HG03103 (cell line): Measurements from ENCODE around the gene VPS13C.

ENCODE experiments used
- ATAC-seq: cut with Tn5 transposase; IDR thresholded peaks from one replicate; pipeline ENCODE4 v1.9.1; 2021; ENCODE audit warnings: low read depth; ENCODE audit not compliant: unreplicated experiment

VPS13C gene, protein sequence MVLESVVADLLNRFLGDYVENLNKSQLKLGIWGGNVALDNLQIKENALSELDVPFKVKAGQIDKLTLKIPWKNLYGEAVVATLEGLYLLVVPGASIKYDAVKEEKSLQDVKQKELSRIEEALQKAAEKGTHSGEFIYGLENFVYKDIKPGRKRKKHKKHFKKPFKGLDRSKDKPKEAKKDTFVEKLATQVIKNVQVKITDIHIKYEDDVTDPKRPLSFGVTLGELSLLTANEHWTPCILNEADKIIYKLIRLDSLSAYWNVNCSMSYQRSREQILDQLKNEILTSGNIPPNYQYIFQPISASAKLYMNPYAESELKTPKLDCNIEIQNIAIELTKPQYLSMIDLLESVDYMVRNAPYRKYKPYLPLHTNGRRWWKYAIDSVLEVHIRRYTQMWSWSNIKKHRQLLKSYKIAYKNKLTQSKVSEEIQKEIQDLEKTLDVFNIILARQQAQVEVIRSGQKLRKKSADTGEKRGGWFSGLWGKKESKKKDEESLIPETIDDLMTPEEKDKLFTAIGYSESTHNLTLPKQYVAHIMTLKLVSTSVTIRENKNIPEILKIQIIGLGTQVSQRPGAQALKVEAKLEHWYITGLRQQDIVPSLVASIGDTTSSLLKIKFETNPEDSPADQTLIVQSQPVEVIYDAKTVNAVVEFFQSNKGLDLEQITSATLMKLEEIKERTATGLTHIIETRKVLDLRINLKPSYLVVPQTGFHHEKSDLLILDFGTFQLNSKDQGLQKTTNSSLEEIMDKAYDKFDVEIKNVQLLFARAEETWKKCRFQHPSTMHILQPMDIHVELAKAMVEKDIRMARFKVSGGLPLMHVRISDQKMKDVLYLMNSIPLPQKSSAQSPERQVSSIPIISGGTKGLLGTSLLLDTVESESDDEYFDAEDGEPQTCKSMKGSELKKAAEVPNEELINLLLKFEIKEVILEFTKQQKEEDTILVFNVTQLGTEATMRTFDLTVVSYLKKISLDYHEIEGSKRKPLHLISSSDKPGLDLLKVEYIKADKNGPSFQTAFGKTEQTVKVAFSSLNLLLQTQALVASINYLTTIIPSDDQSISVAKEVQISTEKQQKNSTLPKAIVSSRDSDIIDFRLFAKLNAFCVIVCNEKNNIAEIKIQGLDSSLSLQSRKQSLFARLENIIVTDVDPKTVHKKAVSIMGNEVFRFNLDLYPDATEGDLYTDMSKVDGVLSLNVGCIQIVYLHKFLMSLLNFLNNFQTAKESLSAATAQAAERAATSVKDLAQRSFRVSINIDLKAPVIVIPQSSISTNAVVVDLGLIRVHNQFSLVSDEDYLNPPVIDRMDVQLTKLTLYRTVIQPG (N-terminal part only)

DNA sequence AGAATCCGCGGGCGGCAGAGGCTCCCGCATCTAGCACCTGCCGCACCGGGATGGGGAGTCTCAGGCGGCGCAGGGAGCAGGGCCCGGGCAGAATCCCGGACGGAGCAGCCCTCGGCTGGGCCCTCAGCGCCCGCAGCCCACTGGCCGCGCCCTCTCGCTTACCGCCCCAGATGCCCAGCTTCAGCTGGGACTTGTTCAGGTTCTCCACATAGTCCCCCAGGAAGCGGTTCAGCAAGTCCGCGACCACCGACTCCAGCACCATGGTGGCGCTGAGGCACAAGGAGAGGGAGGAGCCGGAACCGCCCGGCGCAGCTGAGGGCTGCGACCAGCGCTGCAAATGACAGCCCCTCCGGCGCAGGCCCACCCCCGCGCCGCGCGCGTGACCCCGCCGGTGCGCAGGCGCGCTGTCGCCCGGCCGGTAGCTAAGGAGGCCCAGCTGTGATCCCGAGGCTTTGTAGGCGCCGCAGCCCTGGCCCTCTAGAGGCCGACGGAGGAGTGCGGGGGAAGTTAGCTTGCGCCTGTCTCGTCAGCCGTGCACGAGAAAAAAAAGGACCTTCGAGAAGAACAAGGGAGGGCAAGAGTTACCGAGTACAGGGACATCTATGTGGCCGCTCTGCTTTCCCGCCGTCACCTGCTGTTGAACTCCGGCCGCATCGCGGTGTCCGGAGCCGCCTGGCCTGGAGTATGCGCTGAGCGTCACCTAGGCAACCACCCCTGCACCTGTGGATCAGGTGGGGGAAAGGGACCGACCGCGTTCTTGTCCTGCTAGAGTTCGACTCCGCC, at the start of gene VPS13C:
Gene VPS13C, minus strand, starts transcription at position 335 of the 783 bp plus-strand sequence. Its CDS starts 73 bp downstream, at position 262.
- ATAC-seq, result peak; percentile 85

DNA sequence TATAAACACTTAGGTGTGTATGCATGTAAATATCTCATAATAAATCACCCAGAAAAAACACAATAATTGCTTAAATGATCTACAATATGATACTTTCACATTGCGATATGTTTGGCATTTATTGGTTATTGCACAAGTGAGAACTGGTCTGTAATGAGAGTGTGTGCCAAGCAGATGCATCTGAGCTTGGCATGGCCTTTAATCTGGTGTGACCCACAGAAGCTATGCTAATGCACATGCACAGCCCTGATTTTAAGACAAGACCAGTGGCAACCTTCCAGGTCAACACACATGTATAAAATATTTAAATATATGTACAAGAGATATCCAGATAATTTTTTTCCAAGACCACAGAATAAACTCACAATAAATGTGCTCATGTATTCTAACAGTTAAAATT, 49.2 kb upstream of the VPS13C start:
- ATAC-seq, result no peak

DNA sequence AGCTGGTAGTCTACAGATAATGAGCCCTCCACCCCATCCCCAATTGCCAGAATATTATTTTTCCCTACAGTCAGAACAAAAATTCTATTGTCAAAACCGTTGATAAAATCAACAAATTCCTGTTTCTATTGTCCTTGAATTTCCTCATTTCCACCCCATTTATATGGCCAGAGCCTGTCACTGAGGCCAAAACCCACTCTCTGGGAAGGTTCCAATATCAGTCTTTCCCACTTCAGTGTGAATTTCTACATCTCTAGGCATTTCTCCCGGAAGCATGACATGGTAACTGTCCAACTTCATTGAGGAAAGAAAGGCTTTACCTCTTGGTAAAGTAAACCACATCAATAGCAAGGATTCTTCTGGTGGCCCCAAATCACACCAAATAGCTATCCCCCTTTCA, 48.2 kb upstream of the VPS13C start:
- no peak for ATAC-seq

DNA sequence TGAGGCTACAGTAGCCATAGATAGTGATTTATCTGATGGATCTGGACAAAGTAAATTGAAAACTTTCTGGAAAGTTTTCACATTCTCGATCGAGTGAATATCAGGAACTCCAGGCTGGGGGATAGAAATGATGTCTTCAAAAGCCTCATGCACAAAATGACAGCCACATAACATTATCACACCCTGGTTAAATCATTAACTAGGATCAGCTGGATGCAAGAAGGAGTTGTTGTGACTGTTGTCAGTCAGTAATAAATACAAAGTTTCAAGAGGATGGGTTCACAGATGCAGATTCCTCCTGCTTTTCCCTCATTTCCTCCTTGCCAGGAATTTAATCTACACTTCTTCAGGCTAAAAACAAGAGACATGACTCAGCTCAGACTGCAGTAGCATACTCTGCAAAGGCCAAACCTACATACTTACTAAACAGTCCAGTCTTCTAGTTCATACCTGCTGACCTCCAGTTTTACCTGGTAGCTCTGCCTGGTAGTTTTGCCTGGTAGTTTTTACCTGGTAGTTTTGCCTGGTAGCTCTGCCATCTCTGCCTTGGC, 47.4 kb upstream of the VPS13C start:
- no peak for ATAC-seq

DNA sequence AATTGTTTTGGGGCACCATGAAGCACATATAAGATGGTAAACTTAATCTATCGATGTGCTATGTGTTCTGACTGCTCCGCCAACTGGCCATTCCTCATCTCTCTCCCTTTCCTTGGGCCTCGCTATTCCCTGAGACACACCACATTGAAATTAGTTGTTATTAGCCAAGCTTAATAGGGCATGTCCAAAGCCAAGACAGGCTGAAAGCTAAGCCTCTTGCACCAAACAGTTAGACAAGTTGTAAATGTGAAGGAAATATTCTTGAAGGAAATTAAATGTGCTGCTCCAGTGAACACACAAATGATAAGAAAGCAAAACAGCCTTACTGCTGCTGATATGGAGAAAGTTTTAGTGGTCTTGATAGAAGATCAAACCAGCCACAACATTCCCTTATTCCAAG, 45.8 kb upstream of the VPS13C start:
- ATAC-seq, result no peak

DNA sequence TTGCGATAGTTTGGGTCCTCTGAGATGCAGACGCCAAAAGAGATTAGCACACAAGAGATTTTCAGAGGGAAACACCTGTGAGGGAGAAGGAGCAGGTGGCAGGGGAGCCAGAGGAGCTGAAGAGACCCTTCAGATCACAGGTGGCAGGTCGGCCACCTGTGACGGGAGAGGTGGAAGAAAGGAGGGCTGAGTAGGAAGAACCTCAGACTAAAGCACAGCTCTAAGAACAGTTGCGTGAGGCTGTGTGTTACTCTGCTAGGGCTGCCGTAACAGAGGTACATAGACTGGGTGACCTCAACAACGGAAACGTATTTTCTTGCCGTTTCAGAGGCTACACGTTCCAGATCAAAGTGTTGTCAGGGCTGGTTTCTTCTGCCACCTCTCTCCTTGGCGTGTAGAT, 45.0 kb upstream of the VPS13C start:
- no peak for ATAC-seq

DNA sequence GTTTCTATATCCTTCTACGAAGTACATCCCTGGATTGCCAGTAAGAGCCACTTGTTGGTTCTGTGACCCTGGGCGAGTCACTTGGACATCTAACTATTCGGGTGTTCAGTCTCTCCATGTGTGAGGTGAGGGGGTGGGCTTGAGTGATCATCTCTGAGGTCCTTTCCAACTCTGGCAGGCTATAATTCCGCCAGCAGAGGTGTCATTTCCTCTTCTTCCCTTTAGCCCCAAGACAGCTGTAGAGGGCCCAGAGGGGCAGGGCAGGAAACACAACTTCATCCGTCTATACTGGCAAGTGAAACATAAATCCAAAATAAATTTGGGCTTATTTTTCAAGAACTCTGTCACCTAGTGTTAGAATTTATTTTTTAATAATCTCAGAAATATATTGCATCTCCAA, 44.6 kb upstream of the VPS13C start:
- no peak for ATAC-seq

DNA sequence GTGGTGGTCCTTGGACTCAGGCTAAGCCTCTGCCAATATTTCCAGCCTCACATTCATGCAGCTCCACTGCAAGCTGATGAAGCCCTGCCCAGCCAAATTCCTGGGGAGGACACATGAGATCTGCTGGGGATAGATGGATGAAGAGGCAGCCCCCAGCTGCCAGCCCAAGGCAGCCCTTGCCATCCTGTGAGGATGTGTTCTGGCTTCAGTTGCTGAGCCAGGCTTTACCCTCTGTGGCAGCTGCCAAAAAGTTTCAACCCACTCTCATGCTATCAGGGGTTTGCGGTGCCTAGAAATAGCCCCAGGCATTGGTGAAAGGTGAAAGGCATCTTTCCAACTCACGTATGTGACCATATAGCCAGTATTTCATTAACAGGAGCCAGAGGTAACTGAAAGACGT, 44.2 kb upstream of the VPS13C start:
- ATAC-seq, result no peak

DNA sequence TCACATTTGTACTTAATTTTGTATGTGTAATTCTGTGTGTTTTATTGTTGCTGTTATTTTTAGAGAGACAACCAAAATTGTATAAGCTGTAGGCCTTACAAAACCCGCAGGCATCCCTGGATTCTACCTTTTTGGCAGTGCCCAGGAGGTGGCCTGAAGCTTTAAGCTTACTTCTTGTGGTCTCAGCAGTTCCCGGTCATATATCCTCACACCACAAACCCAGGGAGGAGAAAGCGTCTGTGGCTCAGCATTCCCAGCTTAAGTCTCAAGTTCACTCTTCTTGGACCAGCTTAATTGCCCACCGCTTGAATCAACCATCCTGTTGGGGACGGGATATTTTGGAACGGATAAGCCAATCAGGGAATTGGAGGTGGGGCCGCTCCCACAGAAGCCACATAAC, 43.2 kb upstream of the VPS13C start:
- ATAC-seq, result no peak

DNA sequence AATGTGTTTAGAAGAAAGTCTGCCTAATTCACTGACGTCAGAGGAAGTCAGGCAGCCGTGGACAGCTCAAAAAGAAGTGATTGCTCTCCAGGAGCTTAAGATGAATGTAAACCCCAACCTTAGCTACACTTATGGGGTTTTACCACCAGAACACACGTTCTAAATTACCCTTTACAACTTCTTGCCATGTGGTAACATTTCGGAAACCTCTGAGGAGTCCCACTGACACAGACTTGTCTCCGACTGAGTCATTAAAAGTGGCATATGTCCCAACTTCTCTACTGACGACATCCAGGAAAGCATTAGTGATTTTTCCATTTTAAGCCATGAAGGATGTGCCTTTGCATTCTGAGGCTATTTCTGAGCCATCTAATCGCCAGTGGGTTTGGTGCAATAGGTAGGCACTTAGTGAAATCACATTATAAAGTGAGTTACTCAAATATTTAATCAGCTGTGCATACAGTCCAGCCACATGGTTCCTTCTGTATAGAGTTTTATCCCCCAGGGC, 38.9 kb upstream of the VPS13C start:
- no peak for ATAC-seq

DNA sequence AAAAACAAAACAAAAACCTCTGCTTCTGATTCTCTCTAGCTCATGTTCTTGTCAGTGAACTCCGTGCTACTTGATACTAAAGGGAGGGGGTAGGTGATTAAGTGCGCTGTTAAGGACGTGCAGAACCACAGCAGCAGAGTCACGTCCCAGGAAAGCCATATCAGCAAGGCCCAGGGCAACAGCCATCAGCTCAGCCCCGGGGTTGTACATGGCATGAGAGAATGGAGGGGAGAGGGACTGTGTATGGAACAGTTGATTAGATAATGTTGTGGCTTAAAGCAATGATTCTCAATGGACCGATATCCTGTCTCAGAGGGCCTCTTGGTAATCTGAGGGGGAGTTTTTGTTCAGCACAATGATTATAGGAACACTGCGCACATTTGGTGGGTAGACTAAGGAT, 34.1 kb upstream of the VPS13C start:
- ATAC-seq, result no peak

DNA sequence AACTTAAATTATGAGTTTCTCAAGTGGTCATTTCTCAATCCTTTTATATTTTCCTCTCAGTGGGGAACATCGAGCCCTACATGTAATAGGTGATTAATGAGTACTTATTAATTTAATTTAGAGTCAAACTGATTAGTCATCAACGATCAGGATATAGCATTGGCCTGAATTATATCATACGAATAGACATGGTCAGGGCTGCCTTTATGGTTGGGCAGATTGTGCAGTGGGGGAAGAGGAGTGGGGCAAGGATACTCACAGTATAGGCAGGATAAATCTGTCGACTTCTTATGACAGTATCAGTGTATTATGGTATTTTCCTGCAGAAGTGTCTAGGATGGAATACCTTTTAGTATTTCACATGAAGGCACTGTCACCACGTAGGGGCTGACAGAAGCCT, 33.6 kb upstream of the VPS13C start:
- ATAC-seq, result no peak

DNA sequence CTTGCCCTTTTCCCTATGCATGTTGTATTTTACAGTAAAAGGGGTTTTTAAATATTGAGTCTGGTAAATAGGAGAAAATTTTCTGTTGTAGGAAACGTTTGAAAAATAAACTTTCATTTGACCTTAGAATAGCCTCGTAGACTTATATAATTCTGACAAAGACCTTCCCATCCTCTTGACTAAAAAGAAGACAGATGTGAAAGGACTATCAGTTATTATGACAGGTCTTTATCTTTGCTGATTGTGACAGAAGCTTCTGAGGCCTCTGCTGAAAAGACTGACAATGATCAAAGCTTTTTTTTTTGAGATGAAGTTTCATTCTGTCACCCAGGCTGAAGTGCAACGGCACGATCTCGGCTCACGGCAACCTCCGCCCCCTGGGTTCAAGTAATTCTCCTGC, 30.7 kb upstream of the VPS13C start:
- ATAC-seq, result no peak

DNA sequence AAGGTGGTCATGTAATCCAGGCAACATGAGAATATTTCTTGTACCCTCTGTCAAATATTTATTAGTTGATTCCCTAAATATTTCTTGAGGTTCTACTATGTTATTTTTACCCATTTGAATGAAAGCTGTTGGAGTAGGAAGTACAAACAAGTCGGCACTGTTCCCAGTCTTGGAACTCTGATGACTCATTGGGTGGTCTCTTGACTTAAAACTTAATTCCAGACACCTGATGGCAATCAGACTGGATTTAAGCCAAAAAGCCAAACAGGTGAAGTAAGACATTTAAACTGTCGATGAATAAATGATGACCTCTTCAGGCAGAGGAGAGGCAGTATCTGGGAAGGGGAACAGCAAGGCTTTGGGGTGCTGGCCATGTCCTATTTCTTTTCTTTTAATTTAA, 29.4 kb upstream of the VPS13C start:
- no peak for ATAC-seq

DNA sequence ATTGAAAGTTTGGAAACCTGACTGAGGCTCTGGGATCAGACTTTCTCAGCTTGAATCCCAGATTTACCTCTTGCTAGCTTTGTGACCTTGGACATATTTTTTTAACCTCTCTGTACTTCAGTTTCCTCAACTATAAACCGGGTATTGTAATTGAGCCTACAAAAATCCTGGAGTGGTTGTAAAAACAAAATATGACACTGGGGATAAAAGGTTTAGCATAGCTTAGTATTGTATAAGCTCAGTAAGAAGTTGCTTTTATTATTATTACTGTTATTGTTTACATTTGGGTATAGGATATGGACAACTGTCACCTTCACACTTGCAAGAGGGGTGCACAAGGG, 28.1 kb upstream of the VPS13C start:
- ATAC-seq, result no peak

DNA sequence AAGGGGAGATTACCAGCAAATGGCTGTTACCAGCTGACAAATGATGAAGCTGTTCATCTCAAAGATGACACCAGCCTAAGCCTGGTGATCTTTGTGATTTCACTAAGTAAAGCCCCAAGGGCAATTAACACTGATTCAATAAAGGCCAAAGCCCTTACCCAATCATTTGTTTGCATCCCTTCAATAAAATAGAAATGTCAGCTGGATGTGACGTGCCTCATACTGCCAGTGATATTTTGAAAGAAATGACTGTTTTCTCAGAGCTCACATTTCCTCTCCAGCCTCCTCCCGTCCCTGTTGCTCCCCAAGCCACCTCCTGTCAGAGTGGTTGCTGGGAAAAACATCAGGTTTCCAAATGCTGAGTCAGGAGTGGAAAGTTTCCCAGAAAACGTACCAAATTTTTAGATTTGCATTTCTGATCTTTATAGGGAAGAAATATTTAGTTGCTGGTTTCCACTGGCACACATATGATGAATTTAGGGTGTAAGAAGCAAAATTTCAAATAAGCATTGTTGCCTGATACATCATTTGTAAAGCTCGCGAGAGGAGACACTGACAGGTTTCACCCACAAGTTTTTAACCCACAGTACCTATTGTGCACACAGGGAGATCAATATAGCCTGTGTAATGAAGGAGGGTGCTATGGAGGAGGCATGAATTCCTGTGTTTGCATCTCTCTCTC, 27.6 kb upstream of the VPS13C start:
- no peak for ATAC-seq

DNA sequence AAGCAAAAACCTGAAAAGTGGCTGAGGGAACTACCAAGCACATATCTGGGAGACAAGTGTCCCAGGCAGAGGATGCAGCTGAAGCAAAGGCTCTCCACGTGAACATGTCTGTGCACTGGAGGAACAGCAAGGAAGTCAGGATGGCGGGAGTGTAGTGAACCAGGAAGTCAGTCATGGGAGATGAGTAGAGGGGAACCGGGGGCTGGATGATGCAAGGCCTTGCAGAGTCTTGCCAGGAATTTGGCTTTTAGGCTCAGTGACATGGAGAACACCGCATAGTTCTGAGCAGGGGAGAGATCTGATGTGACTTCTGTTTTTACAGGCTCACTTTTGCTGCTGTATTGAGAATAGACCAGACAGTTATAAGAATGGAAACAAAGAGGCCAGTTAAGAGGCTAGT, 25.5 kb upstream of the VPS13C start:
- ATAC-seq, result no peak

DNA sequence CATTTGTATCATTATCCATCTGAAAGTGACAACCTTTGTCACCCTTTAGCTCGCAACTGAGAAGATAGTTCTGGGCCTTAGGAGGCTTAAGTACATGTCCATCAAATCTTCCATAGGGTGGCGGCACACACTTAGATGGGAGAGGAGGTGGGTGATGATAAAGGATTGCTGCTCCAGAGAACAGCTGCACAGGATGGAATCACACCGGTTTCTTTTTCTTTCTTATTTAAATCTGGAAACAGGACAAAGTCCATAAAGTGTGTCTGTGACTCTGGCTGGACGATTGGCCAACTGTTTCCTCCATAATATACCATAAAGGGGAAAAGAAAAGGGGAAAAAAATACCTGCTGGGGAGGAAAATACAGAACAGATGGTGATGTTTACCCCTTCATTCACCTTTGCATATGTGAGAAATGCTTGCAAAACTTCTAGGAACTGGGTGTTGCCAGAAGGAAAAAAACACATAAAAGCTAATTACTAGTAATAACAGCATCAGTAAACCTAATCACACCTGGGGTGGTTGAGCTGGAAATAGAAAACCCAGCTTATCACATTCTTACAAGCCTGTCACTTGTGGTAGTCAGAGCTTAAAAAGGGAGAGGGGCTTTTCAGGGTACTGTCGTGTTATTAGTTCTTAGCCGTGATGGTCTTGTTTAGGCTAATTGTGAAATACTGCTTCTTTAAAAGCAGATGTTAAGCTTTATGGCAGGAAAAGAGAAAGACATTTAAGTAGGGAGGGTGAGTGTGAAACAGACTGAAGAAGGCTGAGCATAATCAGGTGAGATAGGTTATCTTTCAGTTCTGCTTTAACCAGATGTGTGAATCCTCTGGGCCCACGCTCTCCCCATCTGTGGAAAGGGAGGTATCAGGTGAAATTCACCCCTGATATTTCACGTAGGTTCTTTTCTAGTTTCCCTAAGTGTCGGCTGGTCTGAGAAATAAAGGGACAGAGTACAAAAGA, 23.2 kb upstream of the VPS13C start:
- ATAC-seq, result no peak
